Measurements from ENCODE around the gene SLC6A5.

- TF ChIP-seq, protein P1, sequence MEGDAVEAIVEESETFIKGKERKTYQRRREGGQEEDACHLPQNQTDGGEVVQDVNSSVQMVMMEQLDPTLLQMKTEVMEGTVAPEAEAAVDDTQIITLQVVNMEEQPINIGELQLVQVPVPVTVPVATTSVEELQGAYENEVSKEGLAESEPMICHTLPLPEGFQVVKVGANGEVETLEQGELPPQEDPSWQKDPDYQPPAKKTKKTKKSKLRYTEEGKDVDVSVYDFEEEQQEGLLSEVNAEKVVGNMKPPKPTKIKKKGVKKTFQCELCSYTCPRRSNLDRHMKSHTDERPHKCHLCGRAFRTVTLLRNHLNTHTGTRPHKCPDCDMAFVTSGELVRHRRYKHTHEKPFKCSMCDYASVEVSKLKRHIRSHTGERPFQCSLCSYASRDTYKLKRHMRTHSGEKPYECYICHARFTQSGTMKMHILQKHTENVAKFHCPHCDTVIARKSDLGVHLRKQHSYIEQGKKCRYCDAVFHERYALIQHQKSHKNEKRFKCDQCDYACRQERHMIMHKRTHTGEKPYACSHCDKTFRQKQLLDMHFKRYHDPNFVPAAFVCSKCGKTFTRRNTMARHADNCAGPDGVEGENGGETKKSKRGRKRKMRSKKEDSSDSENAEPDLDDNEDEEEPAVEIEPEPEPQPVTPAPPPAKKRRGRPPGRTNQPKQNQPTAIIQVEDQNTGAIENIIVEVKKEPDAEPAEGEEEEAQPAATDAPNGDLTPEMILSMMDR (IDR thresholded peaks at IDR 0.05; ENCODE audit: extremely low read depth in 1 of 2, insufficient read depth in 1 of 2, low read depth in 1 of 2, low read length in 2 of 2) = peak; percentile 83 to 96
- TF ChIP-seq POLR2A (IDR thresholded peaks at IDR 0.05; ENCODE audit: low read depth, low read length) (no peak), POLR2AphosphoS5 (IDR thresholded peaks at IDR 0.05; ENCODE audit: insufficient read depth, low read depth, low read length) (no peak), EZH2 (IDR thresholded peaks at IDR 0.05; ENCODE audit: borderline replicate concordance, low read depth, low read length, severe bottlenecking) (no peak)
- TF ChIP-seq, protein P2, sequence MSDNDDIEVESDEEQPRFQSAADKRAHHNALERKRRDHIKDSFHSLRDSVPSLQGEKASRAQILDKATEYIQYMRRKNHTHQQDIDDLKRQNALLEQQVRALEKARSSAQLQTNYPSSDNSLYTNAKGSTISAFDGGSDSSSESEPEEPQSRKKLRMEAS (IDR thresholded peaks at IDR 0.05; ENCODE audit: insufficient read depth, insufficient read length) = no peak
Measured at GRCh38 chr11:20609727-20610707, 10.6 kb downstream of the SLC6A5 start.

Measured in endothelial cell of umbilical vein (primary cell).